Dedifferentiated amniotic fluid mesenchymal stem cell (primary cell): Measurements from ENCODE around the gene IL1RAPL2.
"Not testable (repeated sequence)": the region's sequence is repeated elsewhere in the genome, so short reads cannot be mapped to it uniquely, and the experiment has no call there.

Experiments used
- DNase-seq: peaks from one replicate; pipeline ENCODE4 v3.0.0-alpha.2; 2016; ENCODE audit errors: extremely low spot score

IL1RAPL2 gene

DNA sequence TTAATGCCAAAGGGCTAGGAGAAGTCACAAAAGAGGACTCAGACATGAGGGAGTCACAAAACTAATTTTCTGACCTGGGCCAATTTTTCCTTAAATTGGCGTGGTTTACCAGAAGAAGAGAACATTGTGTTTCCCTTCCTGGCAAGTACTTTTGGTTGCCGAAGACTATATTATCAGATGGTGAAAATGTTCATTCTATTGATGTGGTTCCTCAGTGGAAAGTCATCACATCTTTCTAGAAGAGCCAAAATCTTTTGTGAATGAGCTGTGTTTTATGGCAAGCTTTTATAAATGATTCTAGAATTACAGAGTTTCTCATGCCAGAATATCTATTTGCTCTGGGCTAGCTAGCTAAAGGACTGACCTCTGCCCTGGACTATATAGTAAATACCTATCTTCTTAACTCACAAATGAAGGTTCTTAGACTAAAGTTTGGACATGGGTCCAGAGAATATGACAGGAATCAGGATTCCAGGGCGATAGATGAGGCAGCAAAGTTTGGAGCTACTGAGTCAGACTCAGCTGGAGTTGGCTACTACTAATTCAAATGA, 288.9 kb downstream of the IL1RAPL2 start:
- DNase-seq = no peak

- DNase-seq = no peak
Measured at GRCh38 chrX:104863466-104863865, 297.5 kb downstream of the IL1RAPL2 start.

GRCh38 chrX:104864296-104864695, 298.3 kb downstream of the IL1RAPL2 start:
- DNase-seq = no peak

DNA sequence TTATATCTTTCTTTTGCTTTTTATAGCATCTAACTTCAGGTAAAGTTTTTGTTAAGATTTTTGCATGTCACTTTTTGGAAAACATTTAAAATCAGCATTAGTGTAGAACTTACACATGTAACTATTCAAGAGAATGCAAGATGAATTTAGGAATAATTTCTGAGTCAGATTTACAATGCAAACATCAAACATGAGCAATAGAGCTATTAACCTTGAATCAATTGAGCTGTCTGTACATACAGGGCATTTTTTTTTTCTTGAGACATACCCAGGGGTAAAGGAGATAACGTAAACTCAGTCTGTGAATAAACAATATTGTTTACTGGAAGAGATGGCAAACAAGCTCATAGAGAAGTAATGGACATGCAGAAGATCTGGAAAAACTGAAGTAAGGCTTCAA, 311.5 kb downstream of the IL1RAPL2 start:
- no peak for DNase-seq

DNA sequence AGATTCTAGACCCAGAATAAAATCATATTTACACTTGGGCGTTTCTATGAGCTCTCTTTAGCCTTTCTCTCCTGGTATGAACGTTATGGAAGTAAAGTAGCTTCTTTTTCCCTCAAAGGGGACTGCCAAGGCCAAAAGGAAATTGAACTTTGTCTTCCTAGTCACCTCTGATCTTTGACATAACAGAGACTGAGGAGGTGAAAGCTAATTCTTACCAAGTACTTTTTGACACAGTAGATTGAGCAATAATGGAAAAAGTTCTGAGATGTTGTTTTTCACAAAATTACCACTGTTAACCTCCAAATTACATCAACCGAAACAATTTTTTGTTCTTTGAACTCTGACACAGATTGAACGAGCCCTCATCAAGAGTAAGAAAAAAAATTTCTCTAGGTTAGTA, 336.1 kb downstream of the IL1RAPL2 start:
- DNase-seq = no peak

- DNase-seq = not testable (repeated sequence)
Measured at GRCh38 chrX:104909694-104910093, 343.7 kb downstream of the IL1RAPL2 start.

DNA sequence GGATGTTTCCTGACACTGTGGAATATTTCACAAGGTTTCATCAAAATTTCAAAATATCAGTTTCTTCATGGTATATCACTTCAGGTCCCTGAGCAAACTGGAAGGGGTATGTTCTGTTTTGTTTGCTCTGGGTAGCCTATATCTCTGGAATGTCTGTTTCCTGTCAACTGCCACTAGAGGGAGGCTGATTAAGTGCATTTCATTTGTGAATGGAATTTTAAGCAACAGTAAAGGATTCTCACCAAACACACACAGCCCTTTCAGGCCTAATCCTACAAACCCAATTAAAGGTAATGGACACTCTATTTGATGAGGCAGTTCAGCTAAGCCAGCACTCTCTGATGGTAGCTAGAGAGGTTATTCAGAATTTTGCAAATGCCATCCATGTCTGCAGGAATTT, 347.3 kb downstream of the IL1RAPL2 start:
- DNase-seq = no peak

GRCh38 chrX:104914686-104915085, 348.7 kb downstream of the IL1RAPL2 start:
- not testable (repeated sequence) for DNase-seq

GRCh38 chrX:104918122-104918521, 352.1 kb downstream of the IL1RAPL2 start:
- DNase-seq = no peak

- no peak for DNase-seq
Measured at GRCh38 chrX:104921584-104922205, 355.7 kb downstream of the IL1RAPL2 start.

- DNase-seq = no peak
Measured at GRCh38 chrX:104922206-104922621, 356.2 kb downstream of the IL1RAPL2 start.

DNA sequence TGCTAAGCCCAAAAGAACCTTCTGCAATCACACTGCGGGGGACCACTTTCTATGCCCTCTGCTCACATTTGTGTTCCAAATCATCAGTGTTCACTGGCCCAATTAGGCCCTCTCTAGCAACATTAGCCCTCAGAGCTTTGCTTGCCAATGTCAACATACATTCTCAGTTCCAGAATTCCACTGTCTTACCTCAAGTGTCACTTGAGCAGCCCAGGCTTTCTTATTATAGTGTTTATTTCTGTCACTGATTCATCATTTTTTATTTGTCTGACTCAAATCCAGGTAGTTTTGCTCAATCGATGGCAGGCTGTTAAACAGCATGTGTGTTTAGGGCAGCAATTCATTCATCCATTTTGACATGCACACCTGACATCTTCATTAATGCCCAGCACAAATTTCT, 363.3 kb downstream of the IL1RAPL2 start:
- DNase-seq = no peak

- no peak for DNase-seq
Measured at GRCh38 chrX:104935581-104935980, 369.6 kb downstream of the IL1RAPL2 start.

- DNase-seq = no peak
Measured at GRCh38 chrX:104953251-104953650, 387.3 kb downstream of the IL1RAPL2 start.

- DNase-seq = no peak
Measured at GRCh38 chrX:104961926-104962325, 395.9 kb downstream of the IL1RAPL2 start.

DNA sequence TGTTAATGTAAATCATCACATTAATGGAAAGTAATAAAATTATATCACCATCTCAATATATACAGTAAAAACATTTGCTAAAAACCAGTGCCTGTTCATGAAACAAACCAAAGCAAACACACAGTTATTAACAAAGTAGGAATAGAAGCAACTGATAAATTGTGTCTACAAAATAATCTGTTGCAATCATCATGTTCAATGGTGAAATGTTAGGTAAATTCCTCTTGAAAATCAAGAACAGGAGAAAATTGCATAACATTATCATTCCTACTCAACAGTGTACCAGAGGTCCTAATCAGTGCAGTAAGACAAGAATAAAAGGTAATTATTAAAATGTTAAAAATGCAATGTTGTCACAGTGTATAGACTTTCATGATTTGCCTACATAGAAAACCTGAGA, 402.2 kb downstream of the IL1RAPL2 start:
- no peak for DNase-seq

DNA sequence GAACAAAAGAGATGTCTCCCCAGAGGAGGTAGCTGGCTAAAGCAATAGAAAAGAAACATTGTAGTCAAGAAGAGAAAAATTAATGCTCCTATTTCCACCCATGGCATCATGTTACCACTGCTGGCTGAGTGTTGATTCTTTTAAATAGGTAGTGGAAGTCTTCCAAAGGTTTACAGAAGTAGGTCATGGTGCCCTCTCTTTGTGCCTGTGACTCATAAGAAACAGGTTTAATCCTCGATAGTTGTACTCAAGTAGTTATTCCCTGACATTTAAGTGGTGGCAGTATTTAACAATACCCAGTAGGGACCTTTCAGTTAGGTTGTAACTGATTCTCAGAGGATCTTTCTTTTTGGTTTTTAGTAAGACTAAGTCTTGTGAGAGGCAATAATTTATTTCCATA, 406.7 kb downstream of the IL1RAPL2 start:
- no peak for DNase-seq

GRCh38 chrX:104987063-104987462, 421.1 kb downstream of the IL1RAPL2 start:
- DNase-seq = no peak

DNA sequence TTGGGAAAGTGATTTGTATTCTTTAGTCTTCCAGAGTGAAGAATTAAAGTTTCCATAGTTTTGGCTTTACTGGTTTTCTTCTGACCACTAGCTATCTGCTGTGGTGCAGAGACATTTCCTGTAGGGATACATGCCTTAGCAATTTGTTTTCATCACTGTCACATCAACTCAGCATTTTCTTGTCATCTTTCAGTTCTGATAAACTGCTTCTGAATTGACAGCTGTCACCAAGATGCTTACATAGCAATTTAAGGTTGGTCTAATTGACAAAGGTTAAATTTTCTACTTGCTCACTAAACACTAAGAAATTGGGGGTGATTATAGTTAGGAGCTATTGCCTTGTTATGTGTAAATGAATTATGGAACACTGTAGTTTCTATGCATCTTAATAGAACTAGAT, 422.0 kb downstream of the IL1RAPL2 start:
- no peak for DNase-seq

DNA sequence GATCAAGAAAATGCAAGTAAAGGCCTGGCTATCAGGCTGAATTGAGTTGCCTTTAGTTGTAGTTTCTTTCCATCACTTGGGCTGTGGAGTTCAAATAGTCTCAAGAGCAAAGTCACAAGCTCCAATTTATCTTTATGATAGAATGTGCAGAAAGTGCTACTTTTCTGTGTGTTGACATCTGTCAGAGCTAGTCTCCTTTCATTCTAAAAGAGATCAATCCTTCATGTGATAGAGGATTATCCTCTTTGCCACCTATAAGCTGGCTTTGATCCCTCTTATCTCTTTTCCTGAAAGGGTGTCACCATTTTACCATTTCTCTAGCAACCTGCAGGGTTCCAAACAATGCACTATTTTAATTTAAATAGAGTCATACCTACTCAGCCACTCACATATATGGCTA, 429.5 kb downstream of the IL1RAPL2 start:
- DNase-seq = no peak

- no peak for DNase-seq
Measured at GRCh38 chrX:105006103-105006502, 440.1 kb downstream of the IL1RAPL2 start.

DNA sequence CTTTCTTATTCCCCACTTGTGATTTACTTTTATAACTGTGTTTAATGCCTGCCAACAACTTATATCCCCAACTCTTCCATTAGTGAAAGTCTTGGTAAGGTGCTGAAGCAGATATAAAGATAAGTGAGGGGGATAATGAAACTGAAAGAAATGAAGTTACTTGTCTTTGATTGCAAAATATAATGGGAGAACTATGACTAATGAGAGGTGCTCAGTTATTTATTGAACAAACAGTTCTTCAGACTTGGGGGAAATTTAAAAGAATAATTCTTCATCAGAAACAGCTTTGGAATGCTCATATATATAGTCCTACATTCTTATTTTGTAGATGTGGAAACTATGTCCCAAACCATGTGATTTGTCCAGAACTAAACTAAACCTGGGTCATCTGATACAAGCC, 441.0 kb downstream of the IL1RAPL2 start:
- no peak for DNase-seq

GRCh38 chrX:105013719-105014118, 447.7 kb downstream of the IL1RAPL2 start:
- DNase-seq = no peak

- DNase-seq = no peak
Measured at GRCh38 chrX:105017641-105018040, 451.6 kb downstream of the IL1RAPL2 start.
